Measurements from ENCODE around the gene PEAK3.

PEAK3 gene

DNA sequence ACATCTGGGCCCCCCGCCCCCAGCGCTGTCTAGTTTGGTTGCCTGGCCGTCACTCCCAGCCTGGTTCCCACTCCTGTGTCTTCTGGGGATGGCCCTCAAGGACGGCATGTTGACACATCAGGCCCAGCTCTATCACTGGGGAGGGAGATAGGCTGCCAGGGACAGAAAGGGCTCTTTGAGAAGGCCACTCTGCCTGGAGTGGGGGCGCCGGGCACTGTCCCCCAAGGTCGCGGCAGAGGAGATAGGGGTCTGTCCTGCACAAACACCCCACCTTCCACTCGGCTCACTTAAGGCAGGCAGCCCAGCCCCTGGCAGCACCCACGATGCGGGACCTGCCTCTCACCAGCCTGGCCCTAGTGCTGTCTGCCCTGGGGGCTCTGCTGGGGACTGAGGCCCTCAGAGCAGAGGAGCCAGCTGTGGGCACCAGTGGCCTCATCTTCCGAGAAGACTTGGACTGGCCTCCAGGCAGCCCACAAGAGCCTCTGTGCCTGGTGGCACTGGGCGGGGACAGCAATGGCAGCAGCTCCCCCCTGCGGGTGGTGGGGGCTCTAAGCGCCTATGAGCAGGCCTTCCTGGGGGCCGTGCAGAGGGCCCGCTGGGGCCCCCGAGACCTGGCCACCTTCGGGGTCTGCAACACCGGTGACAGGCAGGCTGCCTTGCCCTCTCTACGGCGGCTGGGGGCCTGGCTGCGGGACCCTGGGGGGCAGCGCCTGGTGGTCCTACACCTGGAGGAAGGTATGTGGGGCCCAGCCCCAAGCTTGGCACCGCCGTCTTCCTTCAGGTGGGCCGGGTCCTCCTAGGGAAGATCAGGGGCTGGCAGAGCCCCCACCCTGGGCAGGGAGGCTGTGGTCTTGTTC is 32.7 kb downstream of the PEAK3 start, which contains the start of gene AMH:
Gene AMH (plus strand): TSS at position 314 of the 857 bp plus-strand sequence. CDS start 10 bp downstream, at position 324.
- DNase-seq = no peak

DNA sequence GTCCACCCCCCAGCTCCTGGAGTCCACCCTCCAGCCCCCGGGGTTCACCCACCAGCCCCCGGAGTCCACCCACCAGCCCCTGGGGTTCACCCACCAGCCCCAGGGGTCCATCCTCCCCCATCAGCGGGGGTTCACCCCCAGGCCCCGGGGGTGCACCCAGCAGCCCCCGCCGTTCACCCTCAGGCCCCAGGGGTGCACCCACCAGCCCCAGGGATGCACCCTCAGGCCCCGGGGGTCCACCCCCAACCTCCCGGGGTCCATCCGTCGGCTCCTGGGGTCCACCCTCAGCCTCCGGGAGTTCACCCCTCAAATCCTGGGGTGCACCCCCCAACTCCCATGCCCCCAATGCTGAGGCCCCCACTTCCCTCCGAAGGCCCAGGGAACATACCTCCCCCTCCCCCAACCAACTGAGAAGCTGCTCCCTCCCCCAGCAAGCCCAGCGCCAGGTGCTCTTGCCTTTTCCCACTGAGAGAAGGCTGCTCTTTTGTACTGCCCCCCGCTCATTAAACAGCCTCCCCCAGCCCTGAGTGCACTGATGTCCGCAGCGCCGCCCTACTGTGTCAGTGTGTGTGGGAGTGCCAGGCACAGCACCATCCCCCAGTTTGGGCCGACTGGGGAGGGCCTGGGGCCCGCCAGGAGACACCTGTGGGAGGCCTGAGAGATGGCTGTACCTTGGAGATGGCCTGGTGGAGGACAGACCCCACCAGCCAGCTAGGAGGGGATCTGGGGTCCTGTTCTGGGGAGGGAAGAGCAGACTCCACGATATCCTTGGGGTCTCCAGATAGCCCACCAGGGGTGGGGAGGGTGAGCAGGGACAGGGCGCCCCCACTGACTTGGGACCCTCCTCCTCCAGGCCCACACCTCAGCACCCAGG is 33.6 kb downstream of the PEAK3 start:
- no peak for DNase-seq

DNA sequence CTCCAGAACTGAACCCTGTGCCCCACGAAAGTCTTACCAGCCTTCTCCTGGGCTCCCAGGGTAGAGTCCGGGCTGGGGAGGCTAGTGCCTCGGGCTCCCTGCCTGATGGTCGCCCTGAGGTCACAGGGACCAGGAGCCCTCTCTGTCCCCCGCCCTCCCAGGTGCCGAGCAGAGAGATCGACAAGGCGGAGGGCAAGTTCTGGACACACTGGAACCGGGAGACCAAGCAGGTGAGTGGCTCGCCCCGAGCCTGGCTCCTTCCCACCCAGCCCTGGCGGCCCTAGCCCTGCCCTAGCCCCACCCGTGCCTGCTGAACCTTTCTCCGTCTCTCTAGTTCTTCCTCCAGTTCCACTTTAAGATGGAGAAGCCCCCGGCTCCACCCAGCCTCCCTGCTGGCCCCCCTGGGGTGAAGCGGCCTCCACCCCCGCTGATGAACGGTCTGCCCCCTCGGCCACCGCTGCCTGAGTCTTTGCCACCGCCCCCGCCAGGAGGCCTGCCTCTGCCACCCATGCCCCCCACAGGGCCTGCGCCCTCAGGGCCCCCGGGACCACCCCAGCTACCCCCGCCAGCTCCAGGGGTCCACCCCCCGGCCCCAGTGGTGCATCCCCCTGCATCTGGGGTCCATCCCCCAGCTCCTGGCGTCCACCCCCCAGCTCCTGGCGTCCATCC is 34.4 kb downstream of the PEAK3 start:
- DNase-seq = no peak

DNA sequence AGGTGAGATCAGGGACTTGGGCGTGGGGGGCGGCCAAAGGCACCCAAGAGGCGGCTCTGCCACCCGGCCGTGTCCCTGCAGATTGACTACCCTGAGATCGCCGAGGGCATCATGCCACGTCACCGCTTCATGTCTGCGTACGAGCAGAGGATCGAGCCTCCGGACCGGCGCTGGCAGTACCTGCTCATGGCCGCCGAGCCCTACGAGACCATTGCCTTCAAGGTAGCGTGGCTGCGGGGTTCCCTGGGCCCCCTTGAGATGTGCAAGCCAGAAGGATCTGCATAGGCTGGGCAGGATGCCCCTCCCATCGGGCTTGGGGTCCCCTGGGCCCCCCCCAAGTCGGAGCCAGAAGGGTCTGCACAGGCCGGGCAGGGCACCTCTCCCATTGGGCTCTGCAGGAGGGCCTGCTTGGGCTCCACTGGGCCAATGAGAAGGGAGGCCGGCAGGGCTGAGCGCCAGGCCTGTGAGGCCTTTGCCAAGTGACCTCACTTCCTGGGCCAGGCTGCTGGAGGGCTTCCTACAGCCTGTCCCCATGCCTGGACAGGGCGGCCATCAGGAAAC is 35.1 kb downstream of the PEAK3 start:
- DNase-seq = peak; percentile 73

DNA sequence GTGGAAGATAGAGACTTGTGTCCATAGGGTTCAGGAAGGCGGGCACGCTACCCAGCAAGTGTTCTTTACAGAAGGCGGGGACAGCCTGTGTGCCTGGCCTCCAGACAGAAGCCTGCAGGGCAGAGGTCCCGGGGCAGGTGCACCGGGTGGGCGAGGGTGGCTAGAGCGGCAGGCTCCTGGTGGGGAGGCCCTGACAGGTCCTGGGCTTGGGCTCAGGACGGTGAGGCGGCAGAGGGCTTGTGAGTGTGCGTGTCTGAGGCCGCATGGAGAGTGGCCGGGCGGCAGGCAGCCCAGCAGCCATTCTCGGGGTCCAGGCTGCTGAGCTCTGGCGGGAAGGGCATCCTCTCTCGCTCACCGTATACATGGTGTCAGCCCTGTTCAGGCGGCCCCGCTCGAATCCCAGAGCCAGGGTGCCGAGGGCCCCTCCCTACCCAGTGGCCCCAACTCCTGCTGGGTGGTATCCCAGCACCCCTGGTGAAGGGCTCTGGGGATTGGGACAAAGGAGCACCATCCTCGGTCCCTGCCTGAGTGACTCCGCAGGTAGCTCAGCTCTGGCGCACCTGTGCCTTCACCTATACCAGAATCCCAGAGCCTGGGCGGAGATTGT is 35.9 kb downstream of the PEAK3 start:
- DNase-seq = no peak

DNA sequence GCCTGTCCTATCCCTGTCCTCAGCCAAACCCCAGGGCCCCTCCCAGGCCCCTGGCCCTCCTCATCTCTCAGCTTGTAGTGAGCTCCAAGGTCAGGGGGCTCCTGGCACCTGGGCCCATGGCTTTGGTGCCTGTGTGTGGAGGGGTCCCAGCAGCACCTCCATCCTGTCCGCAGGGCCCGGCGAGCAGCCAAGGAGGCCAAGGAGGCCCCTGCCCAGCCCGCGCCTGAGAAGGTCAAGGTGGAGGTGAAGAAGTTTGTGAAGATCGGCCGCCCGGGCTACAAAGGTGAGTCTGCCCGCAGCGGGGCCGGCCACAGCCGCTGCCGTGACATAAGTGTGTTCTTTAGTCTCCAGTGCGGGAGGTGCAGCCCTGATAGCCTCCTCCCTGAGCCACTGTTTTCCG is 36.7 kb downstream of the PEAK3 start:
- no peak for DNase-seq

DNA sequence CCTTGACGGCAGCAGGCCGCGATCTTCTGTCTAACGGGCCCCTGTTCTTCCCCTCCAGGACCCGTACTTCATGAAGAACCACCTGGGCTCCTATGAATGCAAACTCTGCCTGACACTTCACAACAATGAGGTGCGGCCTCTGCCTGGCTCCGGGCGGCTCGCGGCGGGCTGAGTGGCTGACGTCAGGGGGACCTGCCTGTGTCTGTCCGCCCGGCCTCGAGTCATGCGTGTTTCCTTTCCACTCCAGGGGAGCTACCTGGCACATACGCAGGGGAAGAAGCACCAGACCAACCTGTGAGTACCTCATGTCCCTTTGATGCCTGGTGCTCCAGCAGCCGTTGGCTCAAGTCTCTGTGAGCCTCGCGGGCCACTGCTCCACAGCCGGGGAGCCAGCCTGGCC is 37.5 kb downstream of the PEAK3 start:
- no peak for DNase-seq

DNA sequence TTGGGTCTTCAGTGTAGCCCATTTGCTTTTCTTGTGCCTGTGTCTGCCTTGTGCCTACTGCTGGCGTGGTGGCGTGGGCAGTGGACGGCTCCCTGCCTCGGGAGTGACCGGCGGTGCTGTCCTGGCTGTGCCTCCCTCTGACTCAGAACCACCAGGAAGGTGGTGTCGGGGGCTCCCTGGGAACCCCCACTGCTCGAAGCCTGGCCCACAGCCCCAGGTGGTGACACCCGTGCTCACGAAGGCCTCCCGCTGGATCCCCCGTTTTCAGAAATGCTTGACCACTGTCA is 37.9 kb downstream of the PEAK3 start:
- DNase-seq = no peak

DNA sequence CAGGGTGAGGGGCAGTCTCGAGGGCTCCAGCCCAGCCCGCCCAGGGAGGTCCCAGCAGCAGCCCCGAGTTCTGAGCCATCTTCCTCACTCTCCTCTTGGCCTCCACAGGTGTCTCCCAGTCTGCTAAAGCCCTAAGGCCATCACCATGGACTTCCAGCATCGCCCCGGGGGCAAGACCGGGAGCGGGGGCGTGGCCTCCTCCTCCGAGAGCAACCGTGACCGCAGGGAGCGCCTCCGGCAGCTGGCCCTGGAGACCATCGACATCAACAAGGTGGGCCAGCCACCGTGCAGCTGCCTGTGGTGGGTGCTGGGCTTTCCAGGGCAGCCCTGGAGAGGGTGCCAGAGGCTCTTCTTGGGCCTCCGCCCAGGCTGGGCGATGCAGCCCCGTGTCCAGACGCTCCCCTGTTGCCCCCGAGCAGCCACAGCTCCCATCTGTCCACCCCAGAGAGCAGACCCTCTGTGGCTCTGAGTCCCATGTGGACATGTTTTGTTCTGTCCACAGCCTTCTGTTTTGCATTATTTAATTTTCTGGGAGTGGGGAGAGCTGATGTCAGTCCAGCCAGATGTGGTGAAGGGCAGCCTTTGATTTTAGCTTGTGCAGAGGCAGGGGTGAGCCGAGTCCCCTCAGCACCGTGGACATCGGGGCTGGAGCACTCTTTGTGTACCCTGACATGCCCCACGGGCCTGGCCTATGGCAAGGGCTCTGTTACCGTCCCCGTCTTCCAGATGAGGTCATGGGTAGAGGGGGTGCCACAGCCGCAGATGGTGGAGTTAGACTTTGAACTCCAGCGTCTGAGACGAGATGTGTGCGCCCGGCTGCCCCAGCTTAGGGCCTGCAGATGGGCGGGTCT is 38.5 kb downstream of the PEAK3 start:
- DNase-seq = no peak

DNA sequence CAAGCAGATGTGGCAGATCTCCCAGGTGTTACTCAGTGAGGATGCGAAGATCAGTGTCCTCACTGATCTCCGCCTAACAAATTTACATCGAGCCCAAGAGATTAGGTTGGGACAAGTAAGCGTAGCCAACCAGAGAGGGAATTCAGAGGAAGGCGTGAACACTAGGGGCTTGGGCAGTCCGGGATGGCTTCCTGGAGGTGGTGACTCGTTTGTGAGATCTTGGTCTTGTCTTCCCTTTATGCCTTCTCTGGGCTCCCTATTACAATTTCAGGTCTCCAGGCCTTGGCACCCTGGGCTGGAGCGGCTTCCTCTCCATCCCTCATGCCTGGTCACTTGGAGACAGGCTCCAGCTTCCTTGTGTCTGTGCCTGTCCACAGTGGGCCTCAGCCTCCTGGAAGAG is 39.2 kb downstream of the PEAK3 start:
- no peak for DNase-seq

DNA sequence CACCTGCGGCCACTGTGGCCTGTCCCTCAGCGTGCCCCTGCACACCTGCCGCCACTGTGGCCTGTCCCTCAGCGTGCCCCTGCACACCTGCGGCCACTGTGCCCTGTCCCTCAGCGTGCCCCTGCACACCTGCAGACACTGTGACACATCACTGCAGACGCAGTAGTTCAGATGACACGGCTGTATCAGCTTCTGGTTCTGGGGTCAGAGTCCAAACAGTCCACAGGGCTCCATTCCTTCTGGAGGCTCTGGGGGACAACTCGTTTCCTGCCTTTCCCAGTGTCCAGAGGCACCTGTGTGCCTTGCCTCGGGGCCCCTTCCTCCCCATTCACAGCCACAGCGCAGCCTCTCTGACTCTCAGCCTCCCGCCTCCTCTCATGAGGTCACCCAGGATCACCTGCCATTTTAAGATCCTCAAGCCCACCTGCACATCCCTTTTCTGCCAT is 39.9 kb downstream of the PEAK3 start:
- DNase-seq = no peak

DNA sequence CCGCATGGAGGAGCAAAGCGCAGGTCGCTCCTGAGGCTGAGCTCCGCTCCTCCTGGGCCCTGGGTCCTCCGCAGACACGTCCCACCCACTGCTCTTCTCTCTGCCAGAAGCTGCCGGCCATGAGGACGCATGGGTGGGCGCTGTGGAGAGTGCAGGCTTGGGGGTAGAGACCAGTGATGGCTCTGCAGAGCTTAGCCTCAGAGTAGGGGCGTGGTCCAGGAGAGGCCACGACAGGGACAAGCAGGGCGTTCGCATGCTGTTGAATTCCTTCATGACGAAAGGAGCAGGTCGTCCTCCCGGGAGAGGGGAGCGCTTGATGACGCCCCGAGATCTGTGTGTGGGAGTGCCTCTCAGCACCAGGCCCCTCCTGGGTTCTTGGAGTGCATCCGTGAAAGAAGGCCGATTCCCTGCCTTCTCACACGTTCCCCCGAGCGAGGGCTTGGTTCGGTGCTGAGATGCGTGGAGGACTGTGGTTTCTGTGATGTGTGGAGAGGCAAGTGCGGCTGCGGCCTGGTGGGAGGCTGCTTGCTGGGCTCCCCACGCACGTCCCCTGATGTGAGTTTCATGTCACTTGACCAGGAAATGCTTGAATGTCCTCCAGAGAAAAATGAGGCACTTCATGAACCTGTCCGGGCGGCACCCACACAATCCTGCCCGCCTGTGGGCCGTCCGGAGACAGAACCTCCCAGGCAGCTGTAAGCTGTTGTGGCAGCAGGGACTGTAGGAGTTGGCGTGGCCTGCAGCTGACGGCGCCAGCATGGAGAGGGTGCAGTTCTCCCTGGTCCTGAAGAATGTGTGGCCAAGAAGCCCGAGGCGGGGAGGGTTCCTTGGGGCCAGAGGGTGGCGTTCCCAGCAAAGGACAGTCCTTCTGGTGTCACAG is 40.9 kb downstream of the PEAK3 start:
- DNase-seq = no peak

DNA sequence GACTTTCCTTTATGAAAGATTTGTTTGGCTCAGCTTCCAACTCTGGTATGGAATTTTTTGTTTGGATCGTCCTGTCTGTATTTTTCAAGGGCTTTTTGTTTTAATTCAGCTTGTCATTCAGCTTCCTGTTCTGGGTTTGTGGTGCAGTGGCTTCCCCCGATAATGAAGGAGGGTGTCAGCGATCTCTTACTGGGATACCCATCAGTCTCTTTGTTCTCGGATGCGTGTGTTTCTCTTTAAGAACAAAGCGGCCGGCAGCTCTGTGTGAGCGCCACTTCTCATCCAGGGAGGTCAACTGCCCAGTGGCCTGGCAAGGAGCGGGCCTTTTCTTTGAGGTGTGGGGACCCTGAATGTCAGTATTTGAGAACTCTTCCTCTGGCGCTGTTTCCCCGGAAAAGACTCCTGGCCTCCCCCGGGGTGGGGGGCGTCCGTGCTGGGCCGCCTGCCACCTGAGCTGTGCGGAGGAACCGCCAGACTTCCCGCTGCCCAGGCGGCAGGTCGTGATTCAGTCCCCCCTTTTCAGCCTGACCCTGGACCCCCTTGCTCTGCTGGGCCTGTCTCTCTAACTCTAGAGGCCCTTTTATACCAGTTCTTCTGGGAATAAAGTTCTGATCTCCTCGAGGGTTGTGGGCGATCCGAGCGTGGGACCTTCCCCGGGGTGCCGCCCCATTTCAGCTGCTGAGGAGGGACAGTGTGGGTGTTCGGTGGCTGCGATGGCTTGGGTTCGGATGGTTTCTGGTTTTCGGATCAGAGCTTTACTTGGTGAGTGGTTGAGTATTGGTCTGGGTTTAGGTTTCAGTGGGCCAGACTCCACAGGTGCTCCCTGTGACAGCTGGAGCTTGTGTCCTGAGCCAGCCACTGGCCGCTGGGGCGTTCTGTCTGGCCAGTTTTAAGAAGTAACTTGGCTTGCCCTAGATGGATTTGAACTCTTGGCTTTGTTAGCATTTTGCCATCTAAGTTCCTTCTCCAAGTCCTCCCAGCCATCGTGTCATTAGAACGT is 41.9 kb downstream of the PEAK3 start:
- DNase-seq = peak; percentile 45

DNA sequence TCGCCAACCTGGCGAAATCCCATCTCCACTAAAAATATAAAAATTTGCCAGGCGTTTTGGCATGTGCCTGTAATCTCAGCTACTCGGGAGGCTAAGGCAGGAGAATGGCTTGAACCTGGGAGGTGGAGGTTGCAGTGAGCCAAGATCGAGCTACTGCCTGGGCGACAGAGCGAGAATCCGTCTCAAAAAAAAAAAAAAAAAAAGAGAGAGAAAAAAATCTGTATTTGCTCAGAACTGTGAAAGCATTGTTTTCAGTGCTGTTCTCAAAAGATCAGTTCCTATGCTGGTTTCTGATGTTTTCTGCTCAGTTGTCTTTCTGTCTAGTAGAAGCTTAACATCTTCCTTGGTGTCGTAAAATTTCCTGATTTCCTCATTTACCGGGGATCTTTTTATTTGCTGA is 42.8 kb downstream of the PEAK3 start:
- no peak for DNase-seq

DNA sequence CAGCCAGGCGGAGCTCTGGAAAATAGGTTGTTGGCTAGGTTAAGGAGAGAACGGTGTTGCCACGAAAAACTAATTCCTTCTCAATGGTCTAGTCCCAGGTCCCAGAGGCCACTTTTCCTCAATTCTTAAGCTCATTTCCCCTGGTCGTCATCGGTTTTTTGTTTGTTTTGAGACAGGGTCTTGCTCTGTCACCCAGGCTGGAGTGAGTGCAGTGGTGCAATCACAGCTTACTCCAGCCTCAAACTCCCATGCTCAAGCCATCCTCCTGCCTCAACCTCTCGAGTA is 44.2 kb downstream of the PEAK3 start:
- no peak for DNase-seq

DNA sequence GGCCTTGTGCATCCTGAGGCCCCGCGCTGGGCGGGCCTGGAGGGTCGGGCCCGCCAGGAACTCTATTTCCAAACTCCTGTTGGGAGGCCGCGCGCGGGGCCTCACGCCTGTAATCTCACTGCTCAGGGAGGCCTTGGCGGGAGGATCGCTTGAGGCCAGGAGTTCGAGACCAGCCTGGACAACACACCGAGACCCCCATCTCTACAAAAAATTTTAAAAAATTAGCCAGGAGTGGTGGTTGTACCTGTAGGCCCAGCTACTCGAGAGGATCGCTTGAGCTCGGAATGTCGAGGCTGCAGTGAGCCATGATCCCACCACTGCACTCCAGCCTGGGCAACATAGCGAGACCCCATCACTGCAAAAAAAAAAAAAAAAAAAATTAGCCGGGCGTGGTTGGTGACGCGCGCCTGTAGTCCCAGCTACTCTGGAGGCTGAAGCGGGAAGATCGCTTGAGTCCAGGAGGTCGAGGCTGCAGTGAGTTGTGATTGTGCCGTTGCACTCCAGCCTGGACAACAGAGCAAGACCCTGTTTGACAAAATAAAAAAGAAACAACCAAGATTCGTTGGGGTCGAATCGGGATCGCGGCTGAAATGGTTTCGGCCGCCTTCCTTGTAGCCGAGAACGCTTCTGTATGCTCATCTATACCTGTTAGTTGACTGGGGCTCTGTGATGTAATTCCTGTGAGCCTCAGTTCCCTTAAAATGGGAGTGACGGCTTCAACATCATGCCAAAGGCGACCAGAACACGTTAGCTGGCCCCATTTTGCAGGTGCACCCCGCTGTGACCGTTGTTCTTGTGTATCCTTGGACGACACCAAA is 44.7 kb downstream of the PEAK3 start:
- DNase-seq = no peak

DNA sequence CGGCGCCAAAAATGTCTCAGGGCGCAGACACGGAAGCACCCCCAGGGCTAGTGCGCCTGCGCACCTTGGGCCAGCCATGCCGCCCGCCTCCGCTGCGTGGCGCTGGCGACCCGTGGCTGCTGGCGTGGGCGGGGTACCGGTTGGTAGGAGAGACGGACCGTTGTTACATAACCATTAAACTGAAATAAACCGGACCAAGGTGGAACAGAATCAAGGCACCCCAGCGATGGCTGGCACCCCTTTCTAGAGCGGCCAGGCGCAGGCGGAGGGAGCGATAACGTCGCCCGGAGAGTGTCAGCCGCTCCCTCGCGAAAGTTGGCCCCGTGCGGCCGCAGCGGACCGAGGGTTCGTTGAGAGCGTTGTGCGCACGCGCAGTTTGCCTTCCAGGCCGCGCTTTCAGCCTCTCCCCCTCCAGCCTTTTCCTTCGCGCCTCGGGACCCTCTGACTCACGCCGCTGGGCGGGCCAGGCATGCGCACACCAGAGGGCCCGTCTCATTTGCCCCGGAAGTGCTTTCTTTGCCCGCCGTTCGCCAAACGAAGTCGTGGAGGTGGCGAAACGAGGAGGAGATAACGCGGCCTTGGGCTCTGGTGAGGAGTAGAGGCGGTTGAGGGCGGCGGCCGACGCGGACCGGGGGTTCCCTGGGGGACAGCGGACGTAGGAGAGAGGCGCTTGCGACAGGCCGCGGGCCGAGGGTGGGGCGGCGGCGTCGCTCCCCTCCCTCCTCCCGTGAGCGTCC is 45.5 kb downstream of the PEAK3 start, which contains the start of the genes PLEKHJ1 and SF3A2:
Gene PLEKHJ1 (minus strand): TSS at position 16 of the 737 bp plus-strand sequence. CDS start 81 bp downstream, outside the sequence.
Gene SF3A2 (plus strand): TSS at position 511 of the 737 bp plus-strand sequence. CDS start 6,595 bp downstream, outside the sequence.
- peak; percentile 98 for DNase-seq

DNA sequence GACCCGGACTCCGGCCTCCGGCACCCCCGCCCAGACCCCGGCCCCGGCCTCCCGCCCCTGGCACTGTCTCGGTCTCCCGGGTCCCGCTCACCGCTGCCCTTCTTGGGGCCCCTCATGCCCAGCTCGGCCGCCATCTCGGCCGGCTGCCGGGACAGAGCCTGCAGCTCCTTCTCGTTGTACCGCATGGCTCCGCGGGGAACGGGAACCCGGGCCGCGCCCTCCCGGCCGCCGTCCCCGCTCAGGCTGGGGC is 46.0 kb downstream of the PEAK3 start:
- DNase-seq = no peak

Measured in EL (cell line).